HG03432 (cell line): ENCODE measurements around the gene KANSL3.

Experiments
- ATAC-seq: cut with Tn5 transposase; IDR thresholded peaks from one replicate; pipeline ENCODE4 v1.9.1; 2021; ENCODE audit warnings: mild to moderate bottlenecking, moderate library complexity; ENCODE audit not compliant: unreplicated experiment

KANSL3 gene

DNA sequence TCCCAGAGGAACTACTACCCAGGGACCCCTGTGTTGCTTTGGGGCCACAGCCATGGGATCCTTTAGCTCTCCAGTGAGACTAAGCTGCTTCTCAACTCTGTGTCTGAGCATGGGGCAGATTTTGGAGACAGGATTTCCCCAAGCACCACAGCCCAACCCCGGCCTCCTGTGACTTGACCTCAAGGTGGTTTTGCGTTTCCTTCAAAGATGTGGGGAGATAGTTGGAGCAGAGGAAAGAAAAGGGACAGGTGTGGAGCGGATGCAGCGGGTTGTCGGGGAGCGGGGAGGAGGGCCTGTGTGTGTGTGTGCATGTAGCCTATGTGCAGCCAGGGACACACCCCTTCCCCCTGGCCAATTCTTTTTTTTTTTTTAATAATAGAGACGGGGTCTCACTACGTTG, 91.3 kb downstream of the KANSL3 start:
- ATAC-seq, result no peak

- no peak for ATAC-seq
These were observed 91.8 kb downstream of the KANSL3 start for GRCh38 chr2:96546321-96546720.
